HG02943 (cell line): ENCODE results near the gene TNRC6A.
"Not testable (repeated sequence)": the region's sequence is repeated elsewhere in the genome, so short reads cannot be mapped to it uniquely, and the experiment has no call there.

Experiments
- ATAC-seq: cut with Tn5 transposase; IDR thresholded peaks from one replicate; pipeline ENCODE4 v1.9.1; 2021; ENCODE audit warnings: mild to moderate bottlenecking, low read depth, moderate library complexity; ENCODE audit not compliant: unreplicated experiment

The TNRC6A gene

DNA sequence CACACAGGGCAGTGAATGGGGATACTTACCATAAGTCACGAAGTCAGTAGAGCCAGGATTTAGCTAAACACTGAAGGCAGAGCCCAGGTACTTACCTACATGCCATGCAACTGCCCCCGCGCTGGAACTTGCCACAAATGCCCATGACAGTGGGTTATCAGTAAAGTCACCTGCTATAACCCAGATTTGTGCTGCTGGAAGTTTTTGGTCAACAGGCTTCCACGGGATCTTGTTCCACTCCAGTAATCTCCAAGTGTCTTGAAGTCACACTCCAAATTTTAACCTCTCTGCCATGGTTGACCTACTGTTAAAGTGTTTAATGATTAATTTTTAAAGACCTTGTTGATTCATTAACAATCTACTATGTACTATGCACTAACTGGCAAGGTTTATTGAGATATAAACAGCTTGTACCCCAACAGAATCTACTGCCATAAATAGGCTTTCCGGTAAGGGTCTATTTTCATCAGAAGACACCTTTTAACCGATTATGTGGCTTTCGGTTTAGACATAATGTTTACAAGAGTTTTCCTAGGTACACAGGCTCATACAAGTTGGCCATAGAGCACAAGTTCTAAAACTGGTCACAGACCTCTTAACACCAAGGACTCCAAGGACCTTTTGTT lies 110.0 kb downstream of the TNRC6A start:
- no peak for ATAC-seq

DNA sequence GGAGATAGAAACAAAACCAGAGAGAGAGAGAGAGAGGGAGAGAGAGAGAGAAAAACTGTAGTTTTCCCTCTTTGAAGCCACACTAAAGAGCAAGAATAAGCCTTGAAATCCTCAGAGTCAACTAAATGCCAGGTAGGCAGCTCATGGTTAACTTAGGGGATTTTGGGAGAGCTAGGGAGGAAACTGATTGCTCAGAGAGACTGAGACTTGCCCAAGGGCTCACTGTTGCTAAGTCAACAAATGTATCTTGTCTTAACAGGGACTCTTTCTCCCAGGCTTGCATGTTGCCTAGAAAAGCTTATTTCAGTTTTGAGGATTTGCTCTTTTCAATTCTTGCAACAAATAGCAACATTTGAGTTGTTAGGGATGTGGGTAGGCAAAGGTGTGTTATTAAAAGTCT lies 111.8 kb downstream of the TNRC6A start:
- ATAC-seq = no peak

DNA sequence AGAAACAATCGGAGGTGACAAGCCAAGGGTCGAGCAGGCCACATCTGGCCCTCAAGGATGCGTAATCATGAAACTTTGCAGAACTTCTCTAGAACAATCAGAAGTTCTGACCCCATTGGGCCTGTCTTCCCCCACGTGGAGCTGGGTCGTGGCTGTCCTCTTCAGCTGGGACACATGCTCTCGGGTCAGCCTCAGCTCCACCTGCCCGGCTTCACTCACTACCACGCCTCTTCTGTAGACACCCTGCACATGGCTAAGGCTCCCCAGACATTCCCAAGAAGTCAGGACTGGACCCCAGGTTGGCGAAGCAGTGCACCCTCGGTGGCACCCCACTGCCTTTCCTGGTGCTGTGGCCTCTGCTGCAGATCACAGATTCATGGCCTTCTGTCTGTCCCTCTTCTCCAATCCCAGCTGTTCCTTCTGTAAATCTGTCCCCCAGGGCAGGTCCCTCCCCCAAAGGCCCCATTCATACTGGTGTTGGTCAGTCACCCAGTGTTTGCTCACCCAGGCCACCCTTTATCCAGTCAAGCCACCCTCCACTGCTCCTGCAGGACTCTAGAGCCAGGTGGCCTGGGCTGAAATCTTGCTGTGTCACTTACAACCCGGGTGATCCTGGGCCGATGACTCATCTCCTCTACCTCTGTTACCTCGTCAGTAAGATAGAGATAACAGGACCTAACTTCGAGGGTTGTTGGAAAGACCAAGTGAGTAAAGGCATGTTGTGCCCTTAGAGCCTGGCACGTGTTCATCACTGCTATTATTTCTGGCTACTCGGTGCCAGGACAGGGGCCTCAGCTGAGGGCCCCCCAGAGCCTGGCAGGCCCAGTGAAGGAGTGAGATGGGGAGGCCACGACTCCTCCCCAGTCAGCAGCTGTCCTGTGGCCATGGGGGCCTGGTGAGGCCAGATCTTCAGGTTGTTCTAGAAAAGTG lies 114.9 kb downstream of the TNRC6A start:
- ATAC-seq = no peak

DNA sequence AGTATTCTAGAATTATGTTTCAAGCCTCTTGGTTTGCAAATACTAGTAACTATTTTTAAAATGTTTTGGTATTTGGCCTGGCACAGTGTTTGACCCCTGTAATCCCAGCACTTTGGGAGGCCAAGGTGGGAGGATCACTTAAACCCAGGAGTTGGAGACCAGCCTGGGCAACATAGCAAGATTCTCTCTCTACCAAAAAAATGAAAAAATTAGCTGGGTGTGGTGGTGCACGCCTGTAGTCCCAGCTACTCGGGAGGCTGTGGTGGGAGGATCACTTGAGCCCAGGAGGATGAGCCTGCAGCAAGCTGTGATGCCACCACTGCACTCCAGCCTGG lies 115.5 kb downstream of the TNRC6A start:
- ATAC-seq = not testable (repeated sequence)

DNA sequence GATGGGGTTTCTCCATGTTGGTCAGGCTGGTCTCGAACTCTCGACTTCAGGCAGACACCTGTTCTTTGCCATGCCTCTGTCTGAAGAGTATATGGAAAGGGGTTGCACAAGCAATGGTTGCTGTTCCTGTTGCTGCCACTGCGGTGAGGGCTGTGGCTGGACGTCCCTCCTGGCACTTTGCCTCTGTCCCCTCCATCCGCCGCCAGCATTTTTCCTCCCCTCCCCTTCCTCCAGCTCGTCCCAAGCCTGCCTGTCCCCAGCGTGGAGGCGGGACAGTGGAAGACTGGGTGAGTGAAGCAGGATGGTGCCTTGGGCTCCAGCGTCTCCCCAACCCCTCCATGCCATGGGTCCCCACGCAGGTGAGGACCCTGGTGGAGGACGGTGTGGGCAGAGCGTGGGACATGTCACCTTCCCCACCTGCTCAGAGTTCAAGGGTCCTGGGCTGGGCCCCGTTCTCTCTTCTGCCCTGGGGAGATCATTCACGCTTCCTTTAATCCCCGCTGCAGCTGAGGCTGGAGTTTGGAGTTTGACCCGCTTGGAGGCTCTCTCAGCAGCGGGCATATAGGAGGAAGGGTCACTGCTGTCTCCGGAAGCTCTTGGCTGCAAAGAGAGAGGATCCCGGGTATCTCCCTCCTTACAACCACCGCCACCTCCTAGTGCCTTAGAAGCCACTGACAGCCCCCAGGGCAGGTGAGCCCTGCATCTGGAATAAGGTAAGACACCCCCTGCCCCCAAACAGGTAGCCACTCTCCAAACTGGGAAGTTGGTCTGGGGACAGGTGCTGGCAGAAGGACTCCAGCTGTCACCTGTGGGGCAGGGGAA lies 116.5 kb downstream of the TNRC6A start, which contains the start of gene SLC5A11:
SLC5A11 (plus strand) TSS at position 238 of the 822 bp plus-strand sequence. CDS start 12,681 bp downstream, outside the sequence.
- ATAC-seq = no peak

DNA sequence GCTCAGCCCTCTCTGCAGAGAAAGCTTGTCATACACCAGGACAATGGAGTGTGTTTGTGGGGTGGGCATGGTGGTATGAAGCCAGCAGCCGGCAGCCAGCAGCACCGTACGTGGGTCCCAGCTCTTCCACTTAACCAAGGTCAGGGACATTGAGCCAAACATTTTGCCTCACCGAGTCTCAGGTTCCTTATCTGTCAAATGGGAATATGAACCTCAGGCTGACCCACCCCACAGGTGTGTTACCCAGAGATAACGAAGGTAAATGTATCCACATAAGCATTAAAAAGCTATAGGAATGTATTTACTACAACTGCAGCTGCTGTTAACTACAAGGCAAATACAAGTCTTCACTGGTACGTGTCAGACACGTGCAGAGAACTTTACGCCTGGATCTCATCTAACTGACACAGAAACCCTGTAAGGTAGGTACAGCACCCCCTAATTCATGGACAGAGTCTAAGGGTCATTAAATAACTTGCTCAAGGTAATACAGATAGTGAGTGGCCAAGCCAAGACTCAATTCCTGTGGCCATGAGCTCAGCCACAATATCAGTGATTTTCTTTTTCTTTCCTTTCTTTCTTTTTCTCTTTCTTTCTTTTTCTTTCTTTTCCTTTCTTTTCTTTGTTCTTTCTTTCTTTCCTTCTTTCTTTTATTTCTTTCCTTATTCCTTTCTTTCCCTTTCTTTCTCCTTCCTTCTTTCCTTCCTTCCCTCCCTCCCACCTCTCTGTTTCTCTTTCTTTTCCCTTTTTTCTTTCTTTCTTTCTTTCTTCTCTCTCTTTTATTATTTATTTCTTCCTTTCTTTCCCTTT lies 117.3 kb downstream of the TNRC6A start:
- no peak for ATAC-seq

DNA sequence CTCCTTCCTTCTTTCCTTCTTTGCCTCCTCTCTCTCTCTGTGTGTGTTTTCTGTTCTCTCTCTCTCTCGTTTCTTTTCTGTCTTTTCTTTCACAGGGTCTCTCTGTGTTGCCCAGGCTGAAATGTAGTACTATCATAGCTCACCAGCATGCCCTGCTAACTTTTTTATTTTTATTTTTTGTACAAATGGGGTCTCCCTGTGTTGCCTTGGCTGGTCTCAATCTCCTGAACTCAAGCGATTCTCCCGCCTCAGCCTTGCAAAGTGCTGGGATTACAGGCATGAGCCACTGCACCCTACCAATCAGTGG lies 117.9 kb downstream of the TNRC6A start:
- no peak for ATAC-seq

DNA sequence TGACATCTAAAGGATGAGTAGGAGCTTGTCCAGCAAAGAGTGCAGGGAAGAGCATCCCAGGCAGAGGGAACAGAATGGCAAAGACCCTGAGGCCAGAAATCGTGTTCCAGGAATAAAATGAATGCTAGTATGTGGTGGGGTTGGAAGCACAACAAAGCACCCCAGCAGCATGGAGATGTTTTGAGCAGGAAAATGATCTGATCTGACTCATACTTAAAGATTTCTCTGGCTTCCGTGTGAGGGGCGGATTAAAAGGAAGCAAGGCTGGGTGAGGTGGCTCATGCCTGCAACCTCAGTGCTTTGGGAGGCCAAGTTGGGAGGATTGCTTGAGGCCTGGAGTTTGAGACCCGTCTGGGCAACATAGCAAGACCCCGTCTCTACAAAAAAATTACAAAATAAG lies 118.6 kb downstream of the TNRC6A start:
- ATAC-seq = no peak

DNA sequence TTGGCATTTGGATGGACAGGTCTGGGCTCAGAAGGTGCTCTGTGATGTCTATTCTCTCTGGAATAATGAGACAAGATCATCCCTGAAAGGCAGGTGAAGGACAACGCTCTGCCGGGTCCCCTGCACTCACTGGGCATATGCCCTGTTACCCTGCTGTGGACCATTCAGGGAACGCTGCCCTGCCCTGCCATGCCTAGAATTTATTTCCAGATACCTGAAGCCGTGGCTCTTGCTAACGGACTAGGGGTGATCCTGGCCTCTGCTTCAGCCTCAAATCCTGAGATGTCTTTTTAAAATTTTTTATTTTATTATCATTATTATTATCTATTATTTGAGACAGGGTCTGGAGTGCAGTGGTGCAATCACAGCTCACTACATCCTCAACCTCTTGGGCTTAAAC lies 120.2 kb downstream of the TNRC6A start:
- ATAC-seq = no peak

DNA sequence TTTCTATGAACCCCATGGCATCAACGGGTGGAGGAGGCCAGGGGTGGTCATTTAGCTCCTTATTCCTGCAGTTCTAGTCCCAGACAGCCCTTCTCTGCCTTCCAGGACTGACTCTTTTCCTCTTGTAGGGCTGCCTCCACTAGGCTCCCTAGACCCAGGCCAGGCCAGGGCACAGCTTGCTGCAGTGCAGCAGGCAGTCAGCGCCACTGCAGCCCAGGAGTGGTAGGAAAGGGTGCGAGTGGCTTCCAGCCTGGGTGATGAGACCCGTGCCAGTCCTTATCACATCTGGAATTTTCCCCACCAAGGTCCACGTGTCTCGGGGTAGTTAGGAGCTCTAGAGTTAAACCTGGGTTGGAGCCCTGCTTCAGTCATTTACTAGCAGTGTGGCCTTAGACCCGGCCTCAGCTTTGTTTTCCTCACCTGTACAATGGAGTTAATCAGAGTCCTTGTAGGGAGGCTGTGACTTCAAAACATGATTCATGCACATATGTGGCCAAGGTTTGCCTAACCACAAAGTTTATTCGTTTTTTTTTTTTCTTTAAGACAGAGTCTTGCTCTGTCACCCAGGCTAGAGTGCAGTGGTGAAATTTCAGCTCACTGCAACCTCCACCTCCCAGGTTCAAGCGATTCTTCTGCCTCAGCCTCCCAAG lies 121.0 kb downstream of the TNRC6A start:
- no peak for ATAC-seq

DNA sequence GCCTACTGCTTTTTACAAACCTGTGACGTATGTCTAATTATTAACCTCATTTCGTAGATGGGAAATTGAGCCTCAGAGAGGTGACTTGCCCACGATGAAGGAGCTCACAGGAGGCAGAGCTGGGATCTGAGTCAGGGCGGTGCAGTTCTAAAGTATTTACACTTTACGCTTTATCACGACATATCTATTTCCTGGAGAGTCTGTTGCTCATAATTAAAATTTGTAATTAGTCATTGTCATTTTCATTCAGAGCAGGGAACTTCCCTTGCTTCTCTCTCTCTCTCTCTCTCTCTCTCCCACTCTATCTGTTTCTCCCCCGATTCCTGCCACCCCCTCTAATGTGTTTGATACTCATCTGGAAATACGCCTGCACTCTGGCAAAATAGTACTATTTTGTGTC lies 122.2 kb downstream of the TNRC6A start:
- no peak for ATAC-seq

DNA sequence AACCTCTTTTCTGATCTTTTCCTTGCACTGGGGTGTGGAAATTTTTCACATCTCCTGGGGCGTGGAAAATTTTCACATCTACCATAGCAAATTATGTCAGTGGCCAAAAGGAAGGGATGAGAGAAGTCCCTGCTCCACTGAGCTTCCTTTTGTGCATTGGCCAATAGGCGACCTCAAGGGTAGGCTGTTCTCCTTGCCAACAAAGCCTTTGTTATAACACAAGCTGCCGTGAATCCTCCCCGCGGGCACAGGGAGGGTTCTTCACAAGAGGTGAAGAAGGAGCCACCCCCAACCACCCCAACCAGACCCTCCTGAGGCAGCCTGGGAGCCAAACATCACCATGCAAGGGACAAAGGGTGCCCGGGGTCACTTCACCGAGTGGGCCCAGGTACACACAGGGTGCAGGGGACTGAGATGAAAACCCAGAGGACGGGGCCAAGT lies 122.8 kb downstream of the TNRC6A start:
- ATAC-seq = no peak

DNA sequence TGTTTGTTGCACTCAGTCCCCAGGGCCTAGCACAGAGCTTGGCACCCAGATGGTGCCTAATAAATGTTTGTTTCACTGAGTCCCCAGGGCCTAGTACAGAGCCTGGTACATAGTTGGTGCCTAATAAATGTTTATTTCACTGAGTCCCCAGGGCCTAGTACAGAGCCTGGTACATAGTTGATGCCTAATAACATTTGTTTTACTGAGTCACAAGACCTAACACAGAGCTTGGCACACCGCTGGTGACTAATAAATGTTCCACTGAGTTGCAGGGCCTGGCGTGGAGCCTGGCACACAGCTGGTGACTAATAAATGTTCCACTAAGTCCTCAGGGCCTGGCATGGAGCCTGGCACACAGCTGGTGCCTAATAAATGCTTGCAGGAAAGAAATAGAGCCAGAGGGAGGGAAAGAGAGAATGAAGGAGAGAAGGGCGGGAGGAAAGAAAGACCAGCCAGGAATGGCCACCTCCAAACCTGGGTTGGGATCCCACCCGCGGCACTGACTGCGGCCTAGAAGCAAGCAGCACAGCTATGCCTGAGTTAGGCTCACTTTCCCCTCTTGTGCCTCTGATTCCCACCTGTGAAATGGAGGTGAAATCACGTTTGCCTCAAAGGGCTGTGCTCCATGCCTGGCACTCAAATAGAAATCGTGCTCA lies 123.8 kb downstream of the TNRC6A start:
- no peak for ATAC-seq

DNA sequence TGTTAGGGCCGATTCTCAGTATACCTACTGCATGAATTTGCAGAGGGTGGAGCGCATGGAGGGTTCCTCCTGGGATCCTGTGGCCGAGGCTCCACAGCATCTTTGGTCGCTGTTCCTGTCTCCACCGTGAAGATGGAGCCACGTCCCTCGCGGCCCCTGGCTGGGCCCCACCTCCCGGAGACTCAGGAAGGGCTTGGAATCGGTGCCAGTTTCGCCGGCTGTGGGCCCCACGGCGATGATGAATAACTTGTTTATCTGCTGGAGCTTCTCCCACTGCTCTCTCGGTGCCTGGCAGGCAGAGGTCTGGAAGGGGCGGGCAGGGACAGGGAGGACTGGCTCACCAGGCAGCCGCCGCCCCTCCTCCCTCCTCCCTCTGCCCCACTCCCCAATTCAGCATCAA lies 124.4 kb downstream of the TNRC6A start:
- ATAC-seq = no peak

DNA sequence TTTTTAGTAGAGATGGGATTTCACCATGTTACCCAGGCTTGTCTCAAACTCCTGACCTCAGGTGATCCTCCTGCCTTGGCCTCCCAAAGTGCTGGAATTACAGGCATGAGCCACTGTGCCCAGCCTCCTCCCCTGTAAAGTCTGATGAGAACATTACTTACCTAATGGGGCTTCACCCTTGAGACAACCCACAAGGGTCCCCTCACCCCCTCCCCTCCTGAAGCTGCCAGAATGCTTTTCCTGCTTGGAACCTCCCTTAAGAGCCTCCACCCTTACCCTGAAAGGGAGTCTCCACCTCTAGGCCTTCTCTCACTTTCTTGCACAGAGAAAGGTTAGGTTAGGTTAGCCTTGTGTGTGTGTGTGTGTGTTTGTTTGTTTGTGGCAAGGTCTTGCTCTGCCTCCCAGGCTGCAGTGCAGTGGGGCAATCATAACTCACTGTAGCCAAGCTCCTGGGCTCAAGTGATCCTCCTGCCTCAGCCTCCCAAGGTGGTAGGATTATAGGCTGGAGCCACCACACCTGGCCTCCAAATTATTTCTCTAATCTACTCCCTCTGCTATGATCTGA lies 125.2 kb downstream of the TNRC6A start:
- no peak for ATAC-seq

DNA sequence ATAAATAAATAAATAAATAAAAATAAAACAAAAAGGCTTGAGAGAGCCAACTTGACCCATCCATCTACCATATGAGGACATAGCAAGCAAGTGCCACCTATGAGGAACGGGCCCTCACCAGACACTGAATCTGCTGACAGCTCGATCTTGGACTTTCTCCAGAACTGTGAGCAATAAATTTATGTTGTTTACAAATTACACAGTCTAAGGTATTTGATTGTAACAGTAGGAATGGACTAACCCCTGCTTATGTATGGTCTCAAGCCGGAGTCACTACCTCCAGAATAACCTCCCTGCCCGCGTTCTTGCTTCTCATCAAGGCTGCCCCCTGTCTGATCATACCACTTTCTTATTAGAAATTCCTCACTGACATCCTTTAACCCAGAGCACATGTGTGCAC lies 126.2 kb downstream of the TNRC6A start:
- no peak for ATAC-seq

DNA sequence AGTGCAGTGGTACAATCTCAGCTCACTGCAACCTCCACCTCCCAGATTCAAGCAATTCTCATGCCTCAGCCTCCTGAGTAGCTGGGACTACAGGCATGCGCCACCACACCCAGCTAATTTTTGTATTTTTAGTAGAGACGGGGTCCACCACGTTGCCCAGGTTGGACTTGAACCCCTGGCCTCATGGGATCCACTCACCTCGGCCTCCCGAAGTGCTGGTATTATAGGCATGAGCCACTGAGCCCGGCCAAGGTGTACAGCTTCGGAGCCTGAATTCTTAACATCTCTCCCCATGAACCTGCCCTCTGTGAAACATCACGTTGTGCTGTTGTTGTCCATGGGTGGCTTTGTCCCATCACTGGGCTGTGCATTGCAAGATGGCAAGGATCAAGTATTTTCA lies 127.4 kb downstream of the TNRC6A start:
- not testable (repeated sequence) for ATAC-seq

DNA sequence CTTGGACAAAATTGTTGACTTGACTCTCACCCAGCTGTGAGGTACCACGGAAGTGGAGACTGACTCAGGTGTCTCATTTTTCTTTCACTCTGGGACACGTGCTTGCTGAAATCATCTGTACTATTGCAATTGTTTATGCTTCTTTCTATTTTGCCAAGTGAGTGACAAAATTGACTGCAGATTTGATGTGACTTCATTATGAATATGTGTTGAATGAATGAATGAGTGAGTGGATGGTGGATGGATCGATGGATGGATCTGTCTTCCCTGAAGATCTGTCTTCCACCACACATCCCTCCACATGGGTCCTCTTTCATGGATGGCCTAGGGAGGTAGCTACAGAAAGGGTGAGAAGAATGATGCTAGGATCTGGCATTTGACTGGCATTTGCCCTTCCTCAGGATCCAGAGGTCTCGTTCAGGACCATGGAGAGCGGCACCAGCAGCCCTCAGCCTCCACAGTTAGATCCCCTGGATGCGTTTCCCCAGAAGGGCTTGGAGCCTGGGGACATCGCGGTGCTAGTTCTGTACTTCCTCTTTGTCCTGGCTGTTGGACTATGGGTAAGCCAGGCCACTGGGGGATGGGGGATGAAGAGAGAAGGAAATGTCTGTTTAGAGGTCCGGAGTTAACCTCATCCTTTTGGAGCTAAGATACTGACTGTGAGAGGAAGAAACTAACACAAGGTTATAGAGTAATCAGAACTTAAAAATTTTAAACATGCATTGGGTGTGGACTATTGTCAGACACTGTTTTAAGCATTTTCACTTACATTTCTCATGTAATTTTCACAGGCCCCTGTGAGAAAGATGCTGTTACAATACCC lies 129.0 kb downstream of the TNRC6A start:
- no peak for ATAC-seq
